GM12878 (cell line): ENCODE data around the gene TRIM71.

Experiments used
- E2F8 ChIP-seq: fragments of 450-650 bp; IDR thresholded peaks from 2 replicates; pipeline ENCODE4 v1.6.1; 2018; ENCODE audit warnings: mild to moderate bottlenecking, low read depth, moderate library complexity; ENCODE audit not compliant: partially characterized antibody
- EZH2 ChIP-seq: IDR thresholded peaks from 2 replicates; pipeline ENCODE4 v1.6.1; 2012; ENCODE audit warnings: low read depth, mild to moderate bottlenecking, control low read depth, inconsistent platforms, low read length, borderline replicate concordance; ENCODE audit not compliant: control insufficient read depth
- JUND ChIP-seq: IDR thresholded peaks from 2 replicates; pipeline ENCODE4 v1.6.1; 2012; ENCODE audit warnings: low read depth, mild to moderate bottlenecking, low read length, improper control_type of control experiment, moderate library complexity
- SREBF1 ChIP-seq: IDR thresholded peaks from 2 replicates; pipeline ENCODE4 v1.6.1; 2012; ENCODE audit warnings: mild to moderate bottlenecking, low read length
- TAF1 ChIP-seq: IDR thresholded peaks from 2 replicates; pipeline ENCODE4 v1.6.1; 2011; ENCODE audit warnings: mild to moderate bottlenecking, low read depth, low read length, borderline replicate concordance
- ZNF207 ChIP-seq: fragments of 450-650 bp; IDR thresholded peaks from 2 replicates; pipeline ENCODE4 v1.6.1; 2014; ENCODE audit warnings: antibody characterized with exemption, mild to moderate bottlenecking, borderline replicate concordance
- TF ChIP-seq, protein P1 (sequence below), 3 experiments: IDR thresholded peaks in 2 of 3; conservative IDR thresholded peaks in 1 of 3; 2 replicates each; pipeline ENCODE4 v1.5.1; 2011; ENCODE audit warnings: low read depth in 3 of 3, low read length in 3 of 3, mild to moderate bottlenecking in 3 of 3, control low read depth in 2 of 3, moderate library complexity in 2 of 3, inconsistent platforms in 1 of 3, mixed read lengths in 1 of 3; ENCODE audit not compliant: control insufficient read depth in 2 of 3, insufficient read depth in 1 of 3; ENCODE audit errors: extremely low read depth in 1 of 3

- TF ChIP-seq ZNF207 (no peak), EZH2 (no peak), E2F8 (no peak), TAF1 (no peak), JUND (no peak), SREBF1 (no peak)
- TF ChIP-seq, protein P1, sequence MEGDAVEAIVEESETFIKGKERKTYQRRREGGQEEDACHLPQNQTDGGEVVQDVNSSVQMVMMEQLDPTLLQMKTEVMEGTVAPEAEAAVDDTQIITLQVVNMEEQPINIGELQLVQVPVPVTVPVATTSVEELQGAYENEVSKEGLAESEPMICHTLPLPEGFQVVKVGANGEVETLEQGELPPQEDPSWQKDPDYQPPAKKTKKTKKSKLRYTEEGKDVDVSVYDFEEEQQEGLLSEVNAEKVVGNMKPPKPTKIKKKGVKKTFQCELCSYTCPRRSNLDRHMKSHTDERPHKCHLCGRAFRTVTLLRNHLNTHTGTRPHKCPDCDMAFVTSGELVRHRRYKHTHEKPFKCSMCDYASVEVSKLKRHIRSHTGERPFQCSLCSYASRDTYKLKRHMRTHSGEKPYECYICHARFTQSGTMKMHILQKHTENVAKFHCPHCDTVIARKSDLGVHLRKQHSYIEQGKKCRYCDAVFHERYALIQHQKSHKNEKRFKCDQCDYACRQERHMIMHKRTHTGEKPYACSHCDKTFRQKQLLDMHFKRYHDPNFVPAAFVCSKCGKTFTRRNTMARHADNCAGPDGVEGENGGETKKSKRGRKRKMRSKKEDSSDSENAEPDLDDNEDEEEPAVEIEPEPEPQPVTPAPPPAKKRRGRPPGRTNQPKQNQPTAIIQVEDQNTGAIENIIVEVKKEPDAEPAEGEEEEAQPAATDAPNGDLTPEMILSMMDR (IDR thresholded peaks at IDR 0.05 in 2 of 3, conservative IDR thresholded peaks at IDR 0.05 in 1 of 3; ENCODE audit: control insufficient read depth in 2 of 3, extremely low read depth in 1 of 3, insufficient read depth in 1 of 3, low read depth in 3 of 3, low read length in 3 of 3), result peak; percentile 59 to 73 (median 70)
Observed at GRCh38 chr3:32934150-32934742, 116.4 kb downstream of the TRIM71 start.
